ENCODE data around the gene GBA2. TPM values are rescaled to one million over a fixed set of nuclear protein-coding genes. Genes with fewer than 3 reads are reported as not detected.

Gene GBA2
- total RNA-seq, 1 donor from 2014 or later: 53.7 TPM

GRCh38 chr9:35717132-35717870, 31.7 kb downstream of the GBA2 start:
- Histone ChIP-seq H3K36me3 (ENCODE audit: control insufficient read depth, insufficient read depth, low read length) (peaks cover 15% of the 10 kb centered on the region), H3K27me3 (ENCODE audit: control insufficient read depth, insufficient read depth, low read length) (no peaks in the 10 kb centered on the region), H3K4me3 (ENCODE audit: low read depth, low read length) (no peak overlapping the region)
- no peak for DNase-seq (ENCODE audit: low read depth)
- TF ChIP-seq CTCF (IDR thresholded peaks at IDR 0.05; ENCODE audit: insufficient read depth, low read length, poor library complexity, severe bottlenecking): no peak

- Histone ChIP-seq H3K36me3 (ENCODE audit: control insufficient read depth, insufficient read depth, low read length) (peaks cover 14% of the 10 kb centered on the region), H3K4me3 (ENCODE audit: low read depth, low read length) (no peak overlapping the region), H3K27me3 (ENCODE audit: control insufficient read depth, insufficient read depth, low read length) (no peaks in the 10 kb centered on the region)
- TF ChIP-seq CTCF (IDR thresholded peaks at IDR 0.05; ENCODE audit: insufficient read depth, low read length, poor library complexity, severe bottlenecking): no peak
- no peak for DNase-seq (ENCODE audit: low read depth)
Observed at GRCh38 chr9:35716230-35716629, 32.8 kb downstream of the GBA2 start.

DNA sequence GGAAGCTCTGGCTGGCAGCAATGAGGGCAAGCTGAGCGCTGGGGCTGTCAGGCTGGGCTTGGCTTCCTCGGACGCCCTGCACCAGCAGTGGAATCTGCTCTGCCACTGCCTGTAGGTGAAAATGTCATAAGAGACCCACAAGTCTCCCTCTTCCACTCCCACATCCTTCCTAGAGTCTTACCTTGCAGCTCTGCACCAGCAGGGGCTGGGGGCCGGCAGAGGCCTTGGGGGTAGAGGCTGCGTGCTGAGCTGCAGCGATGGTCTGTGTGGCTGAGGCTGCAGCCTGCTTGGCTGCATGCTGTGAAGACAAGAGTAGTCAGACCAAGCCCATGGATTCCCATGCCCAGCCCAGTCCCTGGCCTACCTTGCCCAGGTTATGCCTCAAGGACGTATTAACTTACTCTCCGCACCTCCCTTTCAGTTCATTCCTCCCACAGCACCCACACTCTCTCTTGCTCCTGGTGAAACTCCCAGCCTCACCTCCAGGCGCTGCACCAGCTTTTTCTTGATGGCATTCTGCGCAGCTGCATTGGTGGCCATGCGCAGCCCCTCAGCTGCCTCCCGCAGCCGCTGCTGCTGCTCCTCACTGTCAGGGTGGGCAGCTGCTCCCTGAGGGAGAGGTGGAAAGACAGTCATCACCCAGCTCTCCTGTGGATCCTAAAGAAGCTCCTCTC, 34.3 kb downstream of the GBA2 start:
- no peak overlapping the region for H3K4me3 ChIP-seq (ENCODE audit: low read depth, low read length)
- no peak for TF ChIP-seq CTCF (IDR thresholded peaks at IDR 0.05; ENCODE audit: insufficient read depth, low read length, poor library complexity, severe bottlenecking)

GRCh38 chr9:35714123-35714522, 34.9 kb downstream of the GBA2 start:
- H3K36me3 ChIP-seq (ENCODE audit: control insufficient read depth, insufficient read depth, low read length): peaks cover 13% of the 10 kb centered on the region
- H3K27me3 ChIP-seq (ENCODE audit: control insufficient read depth, insufficient read depth, low read length): no peaks in the 10 kb centered on the region
- H3K4me3 ChIP-seq (ENCODE audit: low read depth, low read length): no peak overlapping the region
- DNase-seq (ENCODE audit: low read depth): no peak
- no peak for TF ChIP-seq CTCF (IDR thresholded peaks at IDR 0.05; ENCODE audit: insufficient read depth, low read length, poor library complexity, severe bottlenecking)

More for the DNA sequence above, 34.3 kb downstream of the GBA2 start:
- peaks cover 15% of the 10 kb centered on the region for H3K36me3 ChIP-seq (ENCODE audit: control insufficient read depth, insufficient read depth, low read length)
- no peaks in the 10 kb centered on the region for H3K27me3 ChIP-seq (ENCODE audit: control insufficient read depth, insufficient read depth, low read length)
- DNase-seq (ENCODE audit: low read depth): no peak

DNA sequence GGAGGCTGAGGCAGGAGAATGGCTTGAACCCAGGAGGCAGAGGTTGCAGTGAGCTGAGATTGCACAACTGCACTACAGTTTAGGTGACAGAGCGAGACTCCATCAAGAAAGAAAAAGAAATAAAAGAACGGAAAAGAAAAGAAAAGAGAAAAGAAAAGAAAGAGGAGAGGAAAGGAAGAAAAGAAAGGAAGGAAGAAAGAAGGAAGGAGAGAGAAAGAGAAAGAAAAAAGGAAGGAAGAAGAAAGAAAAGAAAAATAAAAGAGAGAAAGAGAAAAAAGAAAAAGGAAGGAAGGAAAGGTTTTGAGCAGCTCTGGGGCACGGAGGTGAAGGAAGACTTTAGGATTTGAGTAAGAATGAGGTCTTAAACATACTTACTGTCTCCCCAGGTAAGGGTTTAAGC, 35.5 kb downstream of the GBA2 start:
- H3K4me3 ChIP-seq (ENCODE audit: low read depth, low read length): no peak overlapping the region
- no peak for DNase-seq (ENCODE audit: low read depth)
- peaks cover 11% of the 10 kb centered on the region for H3K36me3 ChIP-seq (ENCODE audit: control insufficient read depth, insufficient read depth, low read length)
- H3K27me3 ChIP-seq (ENCODE audit: control insufficient read depth, insufficient read depth, low read length): no peaks in the 10 kb centered on the region
- TF ChIP-seq CTCF (IDR thresholded peaks at IDR 0.05; ENCODE audit: insufficient read depth, low read length, poor library complexity, severe bottlenecking): no peak
